Left colon (tissue), 2 donors: ENCODE results near the gene ZBTB40. TPM values are rescaled to one million over a fixed set of nuclear protein-coding genes. Genes with fewer than 3 reads are reported as not detected.

Source experiments
- ATAC-seq: fragments of 200-7000 bp; cut with Tn5 transposase; one replicate; pipeline ENCODE4 v1.9.1; 2020; ENCODE audit warnings: mild to moderate bottlenecking, moderate library complexity
- DNase-seq, 2 donors: peaks; one replicate each; pipeline ENCODE4 v3.0.0-alpha.2; 2020
- intact Hi-C, 2 donors: fragments of 100-400 bp; cut with DNase I in 1 of 2; cut with micrococcal nuclease in 1 of 2; formaldehyde crosslinking; loops; one replicate each; pipeline versions ENCODE4 v1.11.2 to v1.14.0; 2022; cut with DNase I, micrococcal nuclease
- total RNA-seq, 2 donors: library from RNA; stranded (reverse); fragmentation: NEBNext Ultra II Directional; extraction: Animal tissue kit (Norgen Biotek cat#: 25700); gene quantifications; one replicate each; pipeline ENCODE4 v1.2.1, GENCODE V29; 2021
- donor health status: DM: no; HTN: no; CAD: no.
- donor health status: DM: yes; HTN: yes; CAD: no.

ZBTB40 gene
- total RNA-seq, 2 donors from 2014 or later: 12.7 to 14.0 TPM

DNA sequence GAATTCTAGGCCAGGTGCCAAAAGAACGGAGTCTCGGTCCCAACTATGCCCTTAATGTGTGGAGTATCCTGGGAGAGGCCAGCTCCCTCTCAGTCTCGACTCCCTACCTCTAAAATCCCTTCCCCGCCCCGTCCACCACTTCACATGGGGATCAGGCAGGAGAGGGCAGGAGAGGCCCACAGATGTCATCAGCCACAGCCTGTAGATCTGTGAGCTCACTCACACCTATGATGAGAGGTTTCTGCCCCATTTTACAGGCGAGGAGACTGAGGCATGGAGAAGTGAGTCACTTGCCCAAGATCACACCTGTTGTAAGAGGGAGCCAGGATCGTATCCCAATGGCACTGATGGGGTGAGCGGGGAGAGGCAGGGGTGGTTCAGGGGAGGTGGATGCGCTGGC is 91.2 kb downstream of the ZBTB40 start:
- ATAC-seq (peak; percentile 56), DNase-seq (no peak)
- intact Hi-C loops: no loop called here

DNA sequence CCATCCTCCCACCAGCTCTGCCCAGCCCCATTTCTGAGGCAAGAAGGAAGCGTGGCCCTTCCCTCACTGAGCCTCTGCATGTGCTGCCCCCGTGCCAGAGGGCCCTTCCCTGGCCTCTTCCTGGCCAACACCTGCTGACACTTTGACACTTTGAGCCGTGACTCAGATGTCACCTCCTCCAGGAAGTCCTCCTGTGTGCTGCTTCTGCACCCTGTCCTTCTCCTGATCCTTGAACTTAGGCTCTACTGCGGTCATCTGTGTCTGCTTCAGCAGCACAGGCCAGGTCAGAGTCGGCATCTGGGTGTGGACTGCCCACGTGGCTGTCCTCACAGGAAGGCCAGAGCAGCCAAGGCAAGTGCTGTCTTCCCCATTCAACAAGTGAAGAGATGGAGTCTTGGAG is 92.0 kb downstream of the ZBTB40 start:
- no peak for DNase-seq
- intact Hi-C loops: no loop called here
- peak; percentile 77 for ATAC-seq

DNA sequence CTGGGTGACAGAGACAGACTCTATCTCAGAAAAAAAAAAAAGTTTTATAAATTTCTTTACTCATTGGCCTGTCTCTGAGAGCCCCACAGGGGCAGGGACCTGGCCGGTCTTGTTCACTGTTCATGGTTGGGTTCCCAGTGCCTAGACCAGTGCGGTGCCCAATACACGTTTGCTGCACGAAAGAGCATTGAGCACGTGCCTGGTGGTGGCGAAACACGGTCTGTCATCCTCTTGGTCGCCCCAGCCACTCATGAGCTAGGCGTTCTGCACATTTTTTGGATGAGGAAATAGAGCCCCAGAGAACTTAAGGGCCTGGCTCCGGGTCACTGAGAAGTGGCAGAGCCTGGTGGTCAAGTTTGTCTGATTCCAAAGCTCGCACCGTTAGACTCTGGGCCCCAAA is 93.0 kb downstream of the ZBTB40 start:
- no peak for DNase-seq
- intact Hi-C loops: no loop called here
- no peak for ATAC-seq

DNA sequence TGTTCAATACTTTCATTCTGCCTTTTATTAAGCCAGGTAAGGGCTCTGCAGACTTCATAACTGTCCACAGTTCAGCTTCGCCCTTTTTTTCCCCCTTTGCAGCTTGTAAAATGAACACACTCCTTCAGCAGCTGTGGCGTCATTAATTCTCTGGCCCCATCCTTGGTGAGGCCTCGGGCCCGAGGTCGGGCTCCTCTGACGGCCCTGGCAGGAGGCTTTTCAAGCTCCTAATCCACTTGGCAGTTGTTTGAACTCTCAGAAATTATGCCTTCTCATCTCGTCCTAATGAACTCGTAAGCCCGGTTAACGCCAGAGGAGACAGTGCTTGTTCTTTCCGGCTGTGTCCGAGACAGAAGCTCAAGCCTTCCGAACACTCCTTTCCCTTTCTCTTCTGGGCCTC is 93.5 kb downstream of the ZBTB40 start:
- DNase-seq (no peak), ATAC-seq (no peak)
- intact Hi-C loops: no loop called here

DNA sequence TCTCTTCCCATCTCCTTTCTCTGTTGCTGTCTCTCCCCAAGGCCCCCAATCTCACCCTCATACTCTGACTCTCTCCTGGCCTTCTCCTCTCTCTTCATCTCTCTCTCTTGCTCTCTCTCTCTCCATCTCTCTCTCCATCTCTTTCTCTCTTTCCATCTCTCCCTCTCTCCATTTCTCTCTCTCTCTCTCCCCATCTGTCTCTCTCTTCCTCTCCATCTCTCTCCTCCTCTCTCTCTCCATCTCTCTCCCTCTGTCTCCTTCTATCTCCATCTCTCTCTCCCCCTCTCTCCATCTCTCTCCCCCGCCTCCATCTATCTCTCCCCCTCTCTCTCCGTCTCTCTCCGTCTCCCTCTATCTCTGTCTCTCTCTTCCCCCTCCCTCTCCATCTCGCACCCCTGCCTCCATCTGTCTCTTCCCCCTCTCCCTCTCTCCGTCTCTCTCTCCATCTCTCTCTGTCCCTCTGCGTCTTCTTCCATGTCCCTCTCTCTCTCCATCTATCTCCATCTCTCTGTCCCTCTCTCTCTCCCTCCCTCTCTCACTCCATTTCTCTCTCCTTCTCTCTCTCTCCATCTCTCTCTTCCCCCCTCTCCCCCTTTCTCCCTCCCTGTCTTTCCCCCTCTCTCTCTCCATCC is 95.7 kb downstream of the ZBTB40 start:
- ATAC-seq (no peak), DNase-seq (no peak)
- intact Hi-C loops: no loop called here

DNA sequence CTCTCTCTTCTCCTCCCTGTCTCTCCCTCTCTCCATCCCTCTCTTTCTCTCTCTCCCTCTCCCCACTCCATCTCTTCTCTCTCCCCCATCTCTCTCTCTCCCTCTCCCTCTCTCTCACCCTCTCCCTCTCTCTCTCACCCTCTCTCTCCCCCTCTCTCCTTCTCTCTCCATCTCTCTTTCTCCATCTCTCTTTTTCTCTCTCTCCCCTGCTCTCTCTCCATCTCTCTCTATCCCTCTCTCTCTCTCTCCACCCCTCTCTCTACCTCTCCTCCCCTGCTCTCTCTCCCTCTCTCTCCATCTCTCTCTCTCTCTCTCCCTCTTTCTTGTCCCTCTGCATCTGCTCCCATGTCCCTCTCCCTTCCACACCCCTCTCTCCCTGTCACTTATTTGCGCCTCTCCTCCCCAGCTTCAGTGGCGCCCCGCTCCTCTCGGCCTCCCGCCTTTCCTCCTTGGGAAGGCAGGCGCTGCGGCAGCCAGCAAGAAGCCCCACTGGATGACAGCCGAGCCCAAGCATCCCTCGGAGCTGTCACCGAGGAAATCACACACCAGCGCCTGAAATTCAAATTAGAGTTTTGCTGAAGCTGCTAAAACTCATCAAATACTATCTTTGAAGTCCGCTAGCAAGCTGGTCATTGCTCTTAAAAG is 96.3 kb downstream of the ZBTB40 start:
- intact Hi-C loops: no loop called here
- ATAC-seq: no peak
- no peak for DNase-seq

DNA sequence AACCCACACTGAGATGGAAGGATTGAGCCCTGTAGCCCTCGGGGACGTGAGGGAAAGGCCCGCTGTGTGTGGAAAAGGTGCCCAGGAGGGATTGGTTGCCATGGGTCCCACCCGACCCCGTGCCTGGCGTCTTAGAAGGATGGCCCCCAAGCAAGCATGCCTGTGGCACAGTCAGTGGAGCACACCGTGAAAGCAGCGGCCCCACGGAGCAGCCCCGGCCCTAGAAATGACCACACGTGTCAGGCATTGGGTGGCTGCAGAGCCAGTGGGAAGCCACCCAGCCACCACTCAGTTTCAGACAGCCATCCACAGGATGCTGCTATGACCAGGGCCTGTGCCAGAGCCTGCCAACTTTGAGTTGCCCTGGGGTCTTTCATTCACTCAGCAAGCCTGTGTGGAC is 98.4 kb downstream of the ZBTB40 start:
- intact Hi-C loops: no loop called here
- ATAC-seq: no peak

DNA sequence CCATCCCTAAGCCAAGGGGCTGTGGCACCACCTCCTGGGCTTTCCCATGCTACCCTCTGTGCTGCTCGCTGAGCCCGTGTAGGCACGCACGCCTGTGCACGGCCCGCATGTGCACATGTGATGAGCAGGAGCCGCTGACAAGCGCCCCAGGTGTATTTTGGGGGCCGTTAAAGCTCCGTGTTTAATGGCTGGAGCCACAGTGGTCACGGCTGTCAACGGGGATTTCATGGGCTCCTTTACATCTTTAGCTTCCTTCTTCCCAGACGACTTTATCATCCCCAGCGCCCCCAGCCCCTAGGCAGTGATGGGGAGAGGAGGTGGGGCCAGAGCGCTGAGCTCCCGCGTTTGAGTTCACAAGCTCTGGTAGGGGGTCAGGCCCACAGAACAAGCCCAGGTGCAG is 99.9 kb downstream of the ZBTB40 start:
- intact Hi-C loops: no loop called here
- ATAC-seq (no peak), DNase-seq (no peak)

More for the DNA sequence above, 98.4 kb downstream of the ZBTB40 start:
- DNase-seq: no peak

DNA sequence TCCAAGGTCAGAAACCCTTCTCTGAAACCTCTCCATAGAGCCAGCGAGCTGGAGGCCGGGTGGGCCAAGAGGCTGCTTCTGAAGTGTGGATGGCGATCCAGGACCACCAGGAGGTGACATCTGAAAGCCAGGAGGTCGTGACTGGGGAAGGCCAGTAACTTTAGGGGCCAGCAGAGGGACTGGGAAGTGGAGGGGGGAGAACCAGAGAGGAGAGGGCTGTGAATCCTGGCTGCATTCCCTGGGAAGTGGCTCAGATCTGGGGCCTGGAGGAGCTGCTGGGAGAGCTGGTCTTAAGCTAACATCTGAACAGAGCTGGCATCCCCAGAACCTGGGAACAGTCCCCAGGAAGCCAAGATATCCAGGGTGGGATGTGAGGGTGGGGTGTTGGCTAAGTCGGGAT is 100.4 kb downstream of the ZBTB40 start:
- no peak for ATAC-seq
- intact Hi-C loops: no loop called here
- DNase-seq: no peak

DNA sequence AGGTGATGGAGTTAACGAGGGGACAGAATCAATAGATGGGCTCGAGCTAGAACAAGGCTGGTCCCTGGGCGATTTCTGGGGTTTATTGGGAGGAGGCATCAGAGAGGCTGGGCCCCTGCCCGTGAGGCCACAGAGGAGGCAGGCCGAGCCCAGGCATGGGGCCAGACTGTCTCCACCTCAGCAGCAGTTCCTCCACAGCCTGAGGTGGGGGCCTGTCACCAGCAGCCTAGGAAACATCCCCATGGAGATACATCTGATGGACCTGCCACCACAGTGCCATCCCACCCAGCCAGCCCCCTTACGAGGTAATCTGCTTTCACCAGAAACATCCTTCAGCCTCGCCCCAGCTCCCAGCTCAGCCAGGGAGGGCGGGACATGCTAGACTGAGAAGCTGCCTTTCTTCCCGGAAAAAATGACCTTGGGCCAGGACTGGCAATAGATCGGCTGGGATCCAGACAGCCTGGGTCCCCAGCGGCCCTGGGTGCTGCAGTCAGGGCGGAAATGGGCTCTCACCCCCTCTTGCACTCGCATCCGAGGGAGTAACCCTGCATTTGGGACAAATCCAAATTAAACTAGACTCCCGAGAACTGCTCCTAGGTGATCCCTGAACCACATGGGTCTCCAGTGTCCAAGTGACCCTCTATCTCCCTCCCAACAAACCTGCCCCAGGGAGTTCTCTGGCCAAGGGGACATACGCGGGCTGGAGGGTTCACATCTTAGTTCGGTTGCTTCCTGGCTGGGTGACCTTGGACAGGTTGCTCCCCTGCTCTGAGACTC is 101.6 kb downstream of the ZBTB40 start:
- ATAC-seq (peak; percentile 44), DNase-seq (peak in 1 of 2 donors; percentile 37)
- intact Hi-C loops: no loop called here

DNA sequence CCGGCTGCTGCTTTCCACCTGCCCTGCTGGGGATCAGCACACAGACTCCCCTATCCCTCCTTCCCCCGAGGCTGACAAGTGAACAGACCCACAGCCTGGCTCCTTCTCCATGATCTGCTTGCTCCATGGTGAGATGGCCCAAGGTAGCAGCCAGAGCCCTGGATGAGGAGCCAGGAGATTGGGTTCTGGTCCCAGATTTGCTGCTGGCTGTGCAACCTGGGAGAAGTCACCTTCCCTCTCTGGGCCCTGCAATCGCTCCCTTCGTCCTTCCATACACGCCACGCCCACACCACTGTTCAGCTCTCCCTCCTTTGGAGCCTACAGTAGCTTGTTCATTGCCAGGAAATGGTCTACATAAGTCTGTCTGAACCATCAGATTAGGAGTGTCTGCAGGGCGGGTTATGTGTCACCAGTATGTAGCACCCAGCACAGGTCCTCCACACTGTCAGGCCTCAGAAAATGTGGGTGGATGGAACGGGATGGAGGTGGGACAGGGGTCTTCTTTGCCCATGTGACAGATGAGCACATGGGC is 102.4 kb downstream of the ZBTB40 start:
- intact Hi-C loops: no loop called here
- DNase-seq: peak in 1 of 2 donors; percentile 46
- ATAC-seq: peak; percentile 57

DNA sequence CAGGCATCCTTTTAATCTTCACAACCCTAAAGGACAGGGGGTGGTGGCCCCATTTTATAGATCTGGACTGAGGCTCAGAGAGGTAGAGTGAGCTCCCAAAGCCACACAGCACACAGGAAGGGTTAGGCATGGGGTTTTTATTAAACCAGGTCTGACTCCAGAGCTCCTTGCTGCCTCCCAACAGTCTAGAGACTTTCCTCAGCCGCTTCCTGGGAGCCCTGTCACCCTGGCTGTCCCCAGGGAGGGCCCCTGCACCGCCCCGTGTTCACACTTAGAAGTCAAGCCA is 103.7 kb downstream of the ZBTB40 start:
- DNase-seq (peak in 1 of 2 donors; percentile 21), ATAC-seq (peak; percentile 23)
- intact Hi-C loops: no loop called here

DNA sequence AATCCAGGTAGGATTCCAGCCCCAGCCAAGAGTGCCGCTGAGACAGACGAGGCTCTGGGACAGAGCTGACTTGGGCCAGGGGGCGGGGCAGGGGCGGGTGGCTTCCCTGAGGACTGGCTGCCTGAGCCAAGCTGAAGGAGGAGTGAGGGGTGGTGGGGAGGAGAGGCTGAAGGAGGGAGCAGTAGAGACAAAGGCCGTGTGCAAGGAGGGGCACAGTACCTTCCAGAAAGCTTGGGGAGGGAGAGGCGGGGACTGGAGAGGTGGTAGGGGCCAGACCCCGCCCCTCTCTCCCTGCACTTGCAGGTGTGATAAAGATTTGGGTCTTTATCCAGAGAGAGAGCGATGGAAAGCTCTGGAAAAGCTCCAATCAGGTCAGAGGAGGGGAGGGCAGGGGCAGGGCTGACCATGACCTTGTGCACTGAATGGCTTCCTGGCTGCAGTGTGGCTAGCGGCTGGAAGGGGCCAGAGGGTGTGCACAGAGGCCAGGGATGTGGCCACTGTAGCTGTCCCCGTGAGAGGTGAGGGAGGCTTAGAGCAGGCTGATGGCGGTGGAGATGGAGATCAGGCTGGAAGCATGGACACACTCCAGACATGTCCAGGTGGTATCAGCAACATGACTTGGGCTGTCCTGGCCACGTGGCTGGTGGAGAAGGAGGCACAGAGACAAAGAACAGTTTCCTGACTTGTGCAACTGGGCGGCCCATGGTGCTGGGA is 104.9 kb downstream of the ZBTB40 start:
- intact Hi-C loops: no loop called here
- DNase-seq (peak in 1 of 2 donors; percentile 39), ATAC-seq (peak; percentile 24)

DNA sequence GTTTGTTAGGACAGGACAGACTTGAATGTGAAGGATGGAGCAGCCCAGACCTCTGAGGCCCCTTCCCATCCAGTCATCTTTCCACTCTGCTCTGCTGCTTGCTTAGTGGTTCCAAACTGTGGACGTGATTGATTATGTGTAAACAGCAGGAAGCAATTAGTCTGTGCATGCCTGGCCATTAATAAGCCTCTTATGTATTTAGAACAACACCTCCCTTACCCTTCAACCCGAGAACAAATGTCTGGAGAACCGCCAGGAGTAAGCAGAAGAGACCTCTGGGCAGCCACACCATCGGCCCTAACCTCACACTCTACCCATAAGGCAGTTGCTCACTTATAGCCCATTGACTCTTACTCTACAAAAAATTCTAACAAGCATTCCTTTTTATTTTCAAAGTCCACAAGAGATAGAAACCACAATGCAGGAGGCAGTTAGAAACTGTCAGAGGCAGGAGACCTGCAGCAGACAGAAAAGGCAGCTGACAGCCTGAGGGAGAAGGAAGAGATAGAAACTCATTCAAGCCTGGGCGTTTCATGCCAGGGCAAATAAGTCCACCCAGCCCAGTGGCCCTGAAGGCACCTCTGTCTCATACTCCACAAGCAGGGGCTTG is 105.8 kb downstream of the ZBTB40 start:
- intact Hi-C loops: no loop called here
- ATAC-seq: no peak
- DNase-seq: no peak

DNA sequence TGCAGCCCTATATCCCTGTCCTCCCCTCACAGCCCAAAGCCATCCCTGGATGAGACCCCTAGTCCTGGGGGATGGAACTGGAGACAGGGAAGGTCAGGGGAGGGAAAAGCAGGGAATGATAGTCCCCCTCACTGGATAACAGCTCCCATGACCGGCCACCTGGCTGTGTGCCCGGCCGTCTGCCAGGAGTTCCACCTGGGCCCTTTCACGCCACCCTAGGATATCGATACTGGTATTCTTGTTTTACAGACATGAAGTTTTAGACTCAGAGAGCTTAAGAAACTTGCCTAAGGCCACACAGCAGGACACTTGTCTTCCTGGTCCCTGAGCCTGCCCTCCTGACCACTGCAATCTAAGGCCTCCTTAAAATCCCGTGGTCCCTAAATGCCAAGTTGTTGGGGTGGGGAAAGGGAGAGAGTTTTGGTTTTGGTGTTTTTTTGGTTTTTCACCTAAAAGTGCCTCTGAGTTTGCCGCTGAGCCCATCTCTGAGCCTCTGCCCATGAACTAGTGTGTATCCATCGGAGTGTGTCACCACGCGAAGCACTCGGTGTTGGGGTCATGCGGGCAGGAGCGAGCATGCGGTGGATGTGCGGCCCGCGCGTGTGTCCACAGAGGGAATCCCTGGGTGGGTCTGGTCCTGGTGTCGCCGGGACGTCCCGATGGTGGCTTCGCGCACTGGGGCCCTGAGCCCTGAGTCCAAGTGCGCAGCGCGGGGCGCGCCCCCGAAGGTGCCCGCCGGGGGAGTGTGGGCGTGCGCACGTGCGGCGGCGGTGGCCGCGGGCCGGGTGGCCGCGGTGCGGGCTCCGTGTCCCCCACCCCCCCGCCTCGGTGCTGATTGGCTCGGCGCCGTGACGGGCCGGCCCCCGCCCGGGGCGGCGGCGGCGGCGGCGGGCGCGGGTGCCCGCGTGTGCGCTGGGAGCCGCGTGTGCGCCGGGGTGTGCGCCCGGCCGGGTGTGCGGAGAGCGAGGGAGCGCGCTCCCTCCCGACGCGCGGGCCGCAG is 111.2 kb downstream of the ZBTB40 start, which contains the start of gene EPHA8:
Gene EPHA8, plus strand, starts transcription at position 906 of the 1,000 bp plus-strand sequence. CDS start 147 bp downstream, outside the sequence.
- intact Hi-C loops: no loop called here
- ATAC-seq: no peak
- DNase-seq: no peak

DNA sequence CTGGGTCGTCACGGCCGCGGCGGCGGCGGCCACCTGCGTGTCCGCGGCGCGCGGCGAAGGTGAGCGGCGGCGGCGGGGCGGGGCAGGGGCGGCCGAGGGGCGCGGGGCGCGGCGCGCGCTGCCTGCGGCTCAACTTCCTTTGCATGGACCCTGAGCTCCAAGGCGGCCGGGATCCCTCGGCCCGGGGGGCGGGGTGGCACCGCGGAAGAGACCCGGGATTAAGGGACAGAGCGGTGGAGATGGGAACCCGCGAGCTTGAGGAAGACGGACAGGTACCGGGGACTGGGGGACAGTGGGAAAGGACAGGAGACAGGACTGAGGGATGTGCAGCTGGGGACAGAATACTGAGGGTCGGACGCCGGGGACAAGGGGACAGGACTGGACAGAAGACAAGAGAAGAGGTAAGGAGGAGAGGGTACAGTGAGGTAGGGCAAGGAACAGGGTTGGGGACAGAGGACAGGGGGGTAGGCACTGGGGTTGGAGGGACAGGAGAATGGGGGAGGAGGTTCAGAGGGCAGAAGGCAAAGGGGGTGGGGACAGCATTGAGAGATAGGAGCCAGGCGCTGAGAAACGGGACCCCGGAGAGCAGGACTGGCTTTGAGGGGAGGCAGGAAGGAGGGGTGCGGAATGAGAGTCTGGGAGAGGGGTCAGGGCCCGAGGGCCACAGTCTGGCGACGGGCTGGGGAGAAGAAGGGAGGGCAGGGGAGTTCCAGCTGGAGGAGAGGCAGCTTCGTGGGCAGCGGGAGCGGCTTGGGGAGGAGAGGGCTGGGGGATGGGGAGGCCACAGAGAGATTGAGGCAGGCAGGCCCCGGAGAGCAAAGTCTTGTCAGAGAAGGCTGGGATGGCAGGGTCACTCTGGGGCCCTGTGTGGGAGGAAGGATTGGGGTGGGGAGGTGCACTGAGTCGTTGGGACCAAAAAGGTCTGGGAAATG is 112.3 kb downstream of the ZBTB40 start:
- no peak for DNase-seq
- intact Hi-C loops: no loop called here
- ATAC-seq: no peak

DNA sequence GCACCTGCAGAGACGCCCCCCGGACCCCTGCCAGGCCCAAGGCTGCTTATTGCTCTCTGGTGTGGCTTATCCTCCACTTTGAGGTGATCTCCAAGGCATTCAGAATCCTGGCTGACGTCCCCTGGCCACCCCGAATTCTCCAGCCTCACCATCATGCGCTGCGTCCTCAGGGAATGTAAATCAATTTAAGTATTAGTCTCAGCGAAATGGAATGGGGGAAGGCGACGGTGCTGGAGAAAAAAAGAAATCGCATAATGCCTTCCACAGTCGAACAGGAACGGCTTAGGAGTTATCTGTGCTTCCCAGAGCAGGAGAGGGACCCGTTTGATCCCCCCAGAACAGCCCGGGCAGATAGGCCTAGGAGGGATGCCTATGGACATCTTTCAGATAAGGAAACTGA is 114.5 kb downstream of the ZBTB40 start:
- no peak for ATAC-seq
- DNase-seq: no peak
- intact Hi-C loops: no loop called here
